DMS153 treated with DMSO at 0.1 percent for 48 hours (cell line): Measurements from ENCODE around the gene P2RY2.

Source experiments
- DNase-seq: peaks from one replicate; lab custom pipeline; 2025; ENCODE audit not compliant: unreplicated experiment; lab: John Stamatoyannopoulos, UW

The P2RY2 gene

GRCh38 chr11:73281796-73282660 lies 63.9 kb downstream of the P2RY2 start:
- DNase-seq = no peak

GRCh38 chr11:73283276-73284000 lies 65.4 kb downstream of the P2RY2 start:
- DNase-seq = no peak

GRCh38 chr11:73284106-73284505 lies 66.0 kb downstream of the P2RY2 start:
- DNase-seq = no peak

GRCh38 chr11:73285721-73286120 lies 67.6 kb downstream of the P2RY2 start:
- DNase-seq = no peak
